ENCODE data around the gene CTIF.
A peak's percentile ranks its signal among the peaks of the same experiment; 100 is the strongest.

Gene CTIF

DNA sequence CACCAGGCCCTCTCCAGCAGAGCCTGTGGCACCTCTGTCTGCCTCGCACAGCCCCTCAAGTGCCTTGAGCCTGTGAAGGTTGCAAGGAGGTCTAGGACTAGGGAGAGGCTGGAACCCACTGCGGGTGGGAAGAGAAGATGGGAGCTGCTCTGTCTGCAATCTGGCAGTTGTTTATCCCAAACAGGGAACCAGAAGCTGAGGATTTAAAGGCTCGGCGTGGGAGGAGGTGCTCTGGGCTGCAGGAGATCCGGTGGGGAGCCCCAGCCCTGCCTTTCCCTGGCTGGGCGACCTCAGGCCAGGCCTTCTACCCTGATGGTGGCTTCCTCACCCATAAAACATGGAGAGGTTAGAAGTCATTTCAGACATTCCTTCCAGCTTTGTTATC lies 237.8 kb downstream of the CTIF start:
- TF ChIP-seq, protein P1, sequence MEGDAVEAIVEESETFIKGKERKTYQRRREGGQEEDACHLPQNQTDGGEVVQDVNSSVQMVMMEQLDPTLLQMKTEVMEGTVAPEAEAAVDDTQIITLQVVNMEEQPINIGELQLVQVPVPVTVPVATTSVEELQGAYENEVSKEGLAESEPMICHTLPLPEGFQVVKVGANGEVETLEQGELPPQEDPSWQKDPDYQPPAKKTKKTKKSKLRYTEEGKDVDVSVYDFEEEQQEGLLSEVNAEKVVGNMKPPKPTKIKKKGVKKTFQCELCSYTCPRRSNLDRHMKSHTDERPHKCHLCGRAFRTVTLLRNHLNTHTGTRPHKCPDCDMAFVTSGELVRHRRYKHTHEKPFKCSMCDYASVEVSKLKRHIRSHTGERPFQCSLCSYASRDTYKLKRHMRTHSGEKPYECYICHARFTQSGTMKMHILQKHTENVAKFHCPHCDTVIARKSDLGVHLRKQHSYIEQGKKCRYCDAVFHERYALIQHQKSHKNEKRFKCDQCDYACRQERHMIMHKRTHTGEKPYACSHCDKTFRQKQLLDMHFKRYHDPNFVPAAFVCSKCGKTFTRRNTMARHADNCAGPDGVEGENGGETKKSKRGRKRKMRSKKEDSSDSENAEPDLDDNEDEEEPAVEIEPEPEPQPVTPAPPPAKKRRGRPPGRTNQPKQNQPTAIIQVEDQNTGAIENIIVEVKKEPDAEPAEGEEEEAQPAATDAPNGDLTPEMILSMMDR (IDR thresholded peaks at IDR 0.05): no peak

DNA sequence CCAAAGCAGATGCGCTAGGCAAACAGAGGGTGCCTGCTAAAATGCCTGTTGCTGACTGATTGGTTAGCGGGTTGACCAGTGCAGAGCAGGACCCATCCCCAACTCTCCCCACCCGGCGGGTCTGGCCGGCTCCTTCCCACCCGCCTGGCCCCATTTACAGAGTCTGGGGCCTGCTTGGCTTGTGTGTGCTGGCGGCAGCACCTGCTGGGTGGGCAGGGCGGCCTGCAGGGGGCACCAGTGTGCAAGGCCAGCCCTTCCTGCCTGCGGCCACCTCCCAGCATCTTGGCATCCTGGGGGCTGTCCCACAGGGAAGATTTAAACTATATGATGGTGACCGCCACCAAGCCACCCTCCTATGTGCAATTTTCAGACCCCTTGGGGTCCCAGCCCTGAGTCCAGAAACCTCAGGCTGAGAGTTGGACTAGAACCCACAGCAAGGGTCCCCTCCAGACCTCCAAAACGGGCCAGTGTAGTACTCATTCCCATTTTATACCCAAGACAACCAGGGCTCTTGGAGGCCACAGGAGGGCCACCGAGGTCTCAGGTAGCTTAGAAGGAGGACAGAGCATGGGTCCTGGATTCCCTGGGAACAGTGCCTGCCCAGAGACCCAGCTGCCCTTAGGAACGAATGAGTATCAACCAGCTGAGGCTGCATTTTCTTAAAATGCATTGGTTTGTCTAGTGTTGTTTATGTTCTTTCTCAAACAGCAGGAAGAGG lies 238.4 kb downstream of the CTIF start:
- TF ChIP-seq, protein P1 (IDR thresholded peaks at IDR 0.05): peak; percentile 95

DNA sequence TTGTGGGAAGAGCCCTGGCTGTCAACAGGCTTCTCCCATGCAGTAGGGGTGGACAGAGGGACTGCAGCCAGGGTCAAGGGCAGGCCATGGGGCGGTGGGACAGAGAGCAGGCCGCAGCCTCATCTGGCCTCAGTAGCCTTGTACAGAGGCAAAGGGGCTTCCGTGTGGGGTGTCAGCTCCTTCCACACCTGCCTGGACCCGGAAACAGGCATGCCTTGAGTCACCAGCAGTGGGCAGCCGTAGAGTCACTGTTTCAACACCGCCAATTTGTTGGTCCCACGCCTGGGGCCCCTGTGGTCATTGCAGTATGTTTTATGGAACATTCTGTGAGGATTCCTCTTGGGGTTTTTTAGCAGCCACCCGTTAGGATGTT lies 238.9 kb downstream of the CTIF start:
- TF ChIP-seq, protein P1 (IDR thresholded peaks at IDR 0.05): no peak

DNA sequence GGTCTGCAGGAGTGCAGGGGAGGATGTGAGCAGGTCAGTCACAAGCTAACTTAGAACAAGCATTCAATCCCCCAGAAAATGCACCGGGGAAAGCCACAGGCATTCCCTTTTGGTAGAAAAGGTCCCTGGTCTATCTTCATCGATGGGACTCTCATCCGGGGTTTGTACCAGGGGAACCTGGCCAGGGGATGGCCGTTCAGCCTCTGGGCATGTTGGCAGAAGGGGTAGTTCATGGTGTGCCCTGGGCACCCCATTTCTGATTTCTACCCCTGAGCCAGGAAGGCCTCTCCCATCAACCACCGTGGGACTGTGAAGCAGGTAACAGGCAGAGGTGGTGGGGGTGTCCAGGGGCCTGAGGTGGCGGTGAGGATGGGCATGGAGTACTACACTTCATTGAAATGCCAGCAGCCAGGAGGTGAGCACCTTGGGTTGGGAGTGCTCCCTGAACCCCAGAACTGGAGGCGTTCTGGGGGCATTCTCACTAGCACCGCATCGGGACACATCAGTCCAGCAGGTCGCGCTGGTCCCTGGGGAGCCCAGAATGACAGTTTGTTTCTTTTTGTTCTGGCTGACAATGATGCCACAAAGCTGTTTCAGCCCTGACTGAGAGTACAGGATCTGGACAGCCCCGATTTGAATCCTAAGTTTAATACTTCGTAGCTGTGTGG lies 239.6 kb downstream of the CTIF start:
- TF ChIP-seq, protein P1 (IDR thresholded peaks at IDR 0.05): no peak

DNA sequence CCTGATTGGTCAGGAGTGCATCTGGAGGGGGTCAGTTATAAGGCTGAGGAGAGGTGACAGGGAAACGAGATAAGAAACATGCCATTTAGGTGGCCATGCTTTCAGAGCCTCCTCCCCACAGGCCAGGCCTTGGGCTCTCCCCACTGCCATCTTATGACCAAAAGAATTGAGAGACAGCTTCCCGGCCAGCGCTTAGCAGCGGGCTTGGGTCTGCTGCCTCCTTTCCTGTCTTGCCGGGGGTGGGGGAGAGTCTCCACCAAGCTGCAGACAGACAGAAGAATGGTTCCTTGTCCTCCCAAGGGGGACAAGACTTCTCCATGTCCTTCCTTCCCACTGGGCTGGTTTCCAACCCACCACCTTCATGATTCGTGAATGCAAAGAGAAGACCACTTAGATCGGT lies 240.6 kb downstream of the CTIF start:
- TF ChIP-seq, protein P1 (IDR thresholded peaks at IDR 0.05): no peak

DNA sequence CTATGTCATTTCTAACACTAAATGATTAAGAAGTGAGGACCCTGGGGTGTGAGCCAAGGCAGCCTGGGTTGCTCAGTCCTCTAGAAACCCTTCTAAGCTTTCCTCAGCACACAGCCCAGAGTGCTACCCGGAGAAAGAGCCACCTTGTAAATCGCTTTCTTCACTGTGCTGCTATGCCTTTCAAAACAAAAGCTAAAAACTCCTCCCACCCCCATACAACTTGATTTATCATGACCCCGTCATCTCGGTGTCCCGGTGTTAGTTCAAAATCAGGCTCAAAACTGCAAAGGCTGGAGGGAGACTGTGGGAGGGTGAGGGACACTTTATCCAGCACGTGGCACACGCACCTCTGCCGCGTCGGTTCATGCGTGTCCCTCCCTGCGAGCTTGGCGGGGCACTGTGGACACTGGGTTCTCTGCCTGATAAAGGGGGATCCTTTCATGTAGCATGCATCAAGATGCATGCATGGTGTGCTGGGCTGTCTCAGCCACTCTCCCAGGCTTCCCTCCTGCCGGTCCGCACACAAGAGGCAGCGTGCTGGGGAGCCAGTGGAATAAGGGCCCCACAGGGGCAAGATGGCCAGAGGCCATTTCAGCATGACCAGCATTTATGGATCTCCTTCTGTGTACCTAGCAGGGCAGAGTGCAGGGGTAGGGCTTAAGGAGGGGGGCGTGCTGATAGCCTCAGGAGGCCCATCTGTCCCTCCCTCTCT lies 241.5 kb downstream of the CTIF start:
- TF ChIP-seq, protein P1 (IDR thresholded peaks at IDR 0.05): no peak

DNA sequence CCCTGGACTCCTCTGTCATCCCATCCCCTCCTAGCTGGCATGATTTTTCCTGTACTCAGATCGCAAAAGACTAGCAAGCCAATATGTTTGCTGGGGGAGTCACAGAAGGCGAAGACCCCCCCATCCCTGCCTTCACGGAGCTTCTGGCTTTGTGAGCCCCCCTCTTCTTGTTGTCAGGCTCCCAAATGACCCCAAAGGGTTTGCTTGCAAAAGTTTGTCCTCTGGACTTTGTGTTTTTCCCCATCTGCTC lies 242.0 kb downstream of the CTIF start:
- TF ChIP-seq, protein P1 (IDR thresholded peaks at IDR 0.05): no peak

Measured in LNCAP (cell line).